CD4-positive, alpha-beta memory T cell (primary cell): ENCODE results near the gene RRP8. TPM values are rescaled to one million over a fixed set of nuclear protein-coding genes. Genes with fewer than 3 reads are reported as not detected.

ENCODE experiments used
- CTCF ChIA-PET: fragments of 350-600 bp; sonication (Branson Sonifier 250); formaldehyde crosslinking; loops from one replicate; lab custom pipeline; 2021; ENCODE audit warnings: inconsistent platforms; ENCODE audit not compliant: partially characterized antibody; lab: Charles Lee
- POLR2A ChIA-PET: fragments of 350-600 bp; sonication (Branson Sonifier 250); formaldehyde crosslinking; loops from one replicate; lab custom pipeline; 2021; ENCODE audit not compliant: partially characterized antibody; lab: Charles Lee
- DNase-seq, 5 donors: peaks; one replicate each; pipeline versions ENCODE4 v3.0.0 to v3.0.0-alpha.2; 2020 to 2022; ENCODE audit warnings: mixed read lengths in 1 of 5
- H3K27ac ChIP-seq: one replicate; pipeline ENCODE4 v1.7.0; 2013; ENCODE audit warnings: low read depth, low read length
- H3K27me3 ChIP-seq: 2 replicates; pipeline ENCODE4 v1.7.0; 2013; ENCODE audit warnings: mild to moderate bottlenecking, low read length, moderate library complexity; ENCODE audit not compliant: insufficient read depth
- H3K36me3 ChIP-seq: 2 replicates; pipeline ENCODE4 v1.7.0; 2013; ENCODE audit warnings: mild to moderate bottlenecking, low read length, moderate library complexity; ENCODE audit not compliant: insufficient read depth
- H3K4me1 ChIP-seq: 2 replicates; pipeline ENCODE4 v1.7.0; 2013; ENCODE audit warnings: mild to moderate bottlenecking, low read length, moderate library complexity; ENCODE audit not compliant: insufficient read depth
- H3K4me3 ChIP-seq, 2 donors: one replicate each; pipeline ENCODE4 v1.7.0; 2013; ENCODE audit warnings: low read length in 2 of 2, mild to moderate bottlenecking in 1 of 2
- H3K9me3 ChIP-seq, 2 donors: one replicate each; pipeline ENCODE4 v1.7.0; 2013; ENCODE audit warnings: low read length in 2 of 2, control low read depth in 1 of 2; ENCODE audit not compliant: control insufficient read depth in 1 of 2
- H3K27ac Mint-ChIP-seq, 7 donors: one replicate each; pipeline ENCODE4 v1.8.0; 2020 to 2021; ENCODE audit warnings: mixed read lengths in 7 of 7, mild to moderate bottlenecking in 6 of 7, inconsistent platforms in 3 of 7, moderate library complexity in 3 of 7
- H3K27me3 Mint-ChIP-seq, 2 donors: one replicate each; pipeline ENCODE4 v1.8.0; 2020 to 2021; ENCODE audit warnings: mixed read lengths in 2 of 2
- H3K36me3 Mint-ChIP-seq, 2 donors: one replicate each; pipeline ENCODE4 v1.8.0; 2020 to 2021; ENCODE audit warnings: mixed read lengths in 2 of 2, inconsistent platforms in 1 of 2, mild to moderate bottlenecking in 1 of 2
- H3K4me1 Mint-ChIP-seq, 4 donors: one replicate each; pipeline ENCODE4 v1.8.0; 2020 to 2021; ENCODE audit warnings: mixed read lengths in 4 of 4, mild to moderate bottlenecking in 1 of 4
- H3K4me3 Mint-ChIP-seq, 8 donors: one replicate each; pipeline ENCODE4 v1.8.0; 2020 to 2021; ENCODE audit warnings: mixed read lengths in 8 of 8, mild to moderate bottlenecking in 7 of 8, moderate library complexity in 6 of 8, inconsistent platforms in 3 of 8
- H3K9me3 Mint-ChIP-seq, 8 donors: one replicate each; pipeline ENCODE4 v1.8.0; 2020 to 2021; ENCODE audit warnings: mixed read lengths in 8 of 8, mild to moderate bottlenecking in 5 of 8, inconsistent platforms in 3 of 8, moderate library complexity in 1 of 8
- intact Hi-C: fragments of 100-400 bp; cut with micrococcal nuclease; formaldehyde crosslinking; loops from one replicate; pipeline ENCODE4 v1.15.1; 2023
- polyA plus RNA-seq, 2 donors: library from polyadenylated mRNA; unstranded; fragments of 300-500 nt; fragmentation: Illumina TruSeq; gene quantifications; one replicate each; pipeline ENCODE4 v1.2.3, GENCODE V29; 2021
- total RNA-seq, 2 experiments: library from RNA; stranded (reverse); gene quantifications; one replicate each; pipeline ENCODE4 v1.2.3, GENCODE V29; 2021

Gene RRP8
- total and polyA plus RNA-seq, 4 experiments from 2014 or later = 19.5 to 36.0 (median 29.2) TPM

- Histone ChIP-seq H3K9me3 (no peaks in the 10 kb centered on the region), H3K36me3 (peaks cover 39% of the 10 kb centered on the region), H3K4me1 (peaks cover 8% of the 10 kb centered on the region), H3K27ac (no peak overlapping the region), H3K27me3 (no peaks in the 10 kb centered on the region), H3K4me3 (no peak overlapping the region)
- Mint-ChIP-seq H3K36me3 (peaks cover 46 to 72% of the 10 kb centered on the region in 2 donors), H3K27ac (peak overlapping the region in 2 of 7 donors; percentile 11 to 57), H3K4me1 (peaks cover 25 to 47% (median 35%) of the 10 kb centered on the region in 4 donors), H3K4me3 (no peak overlapping the region), H3K27me3 (no peaks in the 10 kb centered on the region), H3K9me3 (no peaks in the 10 kb centered on the region)
- ChIA-PET CTCF (interaction anchor here (0.9 to 1.3 kb wide), 3 partner anchors 8 to 87 kb away, joined by 3 to 4 read pairs (median 4); partner anchors contain the start of genes ILK and MRPL17), POLR2A (interaction anchor here (1.0 to 2.0 kb wide), 3 partner anchors 16 to 87 kb away, joined by 3 to 7 read pairs (median 6); partner anchors contain the start of genes MRPL17, TAF10 and TPP1)
- intact Hi-C loops = no loop called here
- no peak for DNase-seq
These were observed 7.1 kb downstream of the RRP8 start for GRCh38 chr11:6596239-6596877.

- H3K36me3 Mint-ChIP-seq = peaks cover 39 to 62% of the 10 kb centered on the region in 2 donors
- DNase-seq = no peak
- H3K27me3 Mint-ChIP-seq = no peaks in the 10 kb centered on the region
- intact Hi-C loops = no loop called here
- no peak overlapping the region for H3K27ac ChIP-seq
- H3K27me3 ChIP-seq = no peaks in the 10 kb centered on the region
- peaks cover 18% of the 10 kb centered on the region for H3K36me3 ChIP-seq
- H3K9me3 ChIP-seq = no peaks in the 10 kb centered on the region
- H3K4me1 Mint-ChIP-seq = peaks cover 24 to 42% (median 30%) of the 10 kb centered on the region in 4 donors
- peak overlapping the region in 3 of 7 donors; percentile 14 to 70 (median 63) for H3K27ac Mint-ChIP-seq
- ChIA-PET CTCF (interaction anchor here (1.1 to 1.8 kb wide), 4 partner anchors 10 to 88 kb away, joined by 3 to 5 read pairs (median 4); partner anchors contain the start of genes MRPL17 and TPP1), POLR2A (interaction anchor here (0.9 to 2.4 kb wide), 5 partner anchors 10 to 89 kb away, joined by 3 to 9 read pairs (median 6); partner anchors contain the start of genes MRPL17, TAF10 and TPP1)
- no peak overlapping the region for H3K4me3 Mint-ChIP-seq
- H3K9me3 Mint-ChIP-seq = no peaks in the 10 kb centered on the region
- H3K4me1 ChIP-seq = peaks cover 4% of the 10 kb centered on the region
- H3K4me3 ChIP-seq = no peak overlapping the region
These were observed 9.2 kb downstream of the RRP8 start for GRCh38 chr11:6594142-6594768.

- peaks cover 33 to 36% of the 10 kb centered on the region in 2 donors for H3K36me3 Mint-ChIP-seq
- no peak overlapping the region for H3K27ac ChIP-seq
- peaks cover 0 to 21% (median 20%) of the 10 kb centered on the region in 8 donors for H3K9me3 Mint-ChIP-seq
- ChIA-PET CTCF (interaction anchor here (0.9 kb wide), 1 partner anchor 118 kb away, joined by 3 read pairs; no protein-coding TSS in a partner anchor), POLR2A (no interaction called here)
- no peaks in the 10 kb centered on the region for H3K4me1 ChIP-seq
- no peaks in the 10 kb centered on the region for H3K36me3 ChIP-seq
- H3K9me3 ChIP-seq = peaks cover 0 to 9% of the 10 kb centered on the region in 2 donors
- no peak for DNase-seq
- H3K27me3 Mint-ChIP-seq = no peaks in the 10 kb centered on the region
- no peak overlapping the region for H3K4me3 Mint-ChIP-seq
- H3K4me1 Mint-ChIP-seq = peaks cover 0 to 4% (median 1%) of the 10 kb centered on the region in 4 donors
- intact Hi-C loops = no loop called here
- no peak overlapping the region for H3K27ac Mint-ChIP-seq
- H3K27me3 ChIP-seq = no peaks in the 10 kb centered on the region
- H3K4me3 ChIP-seq = no peak overlapping the region
These were observed 15.4 kb downstream of the RRP8 start for GRCh38 chr11:6588018-6588417.

- no peak overlapping the region for H3K27ac Mint-ChIP-seq
- Histone ChIP-seq H3K27me3 (no peaks in the 10 kb centered on the region), H3K4me3 (no peak overlapping the region), H3K9me3 (peaks cover 0 to 10% of the 10 kb centered on the region in 2 donors), H3K4me1 (no peaks in the 10 kb centered on the region), H3K27ac (no peak overlapping the region), H3K36me3 (no peaks in the 10 kb centered on the region)
- ChIA-PET CTCF (interaction anchor here (0.5 to 1.1 kb wide), 4 partner anchors 63 to 239 kb away, joined by 3 read pairs; no protein-coding TSS in a partner anchor), POLR2A (interaction anchor here (1.0 kb wide), 1 partner anchor 24 kb away, joined by 3 read pairs; the partner anchor contains the start of gene TAF10)
- intact Hi-C loops = no loop called here
- DNase-seq = no peak
- H3K36me3 Mint-ChIP-seq = peaks cover 37 to 40% of the 10 kb centered on the region in 2 donors
- H3K4me1 Mint-ChIP-seq = peaks cover 0 to 2% (median 0%) of the 10 kb centered on the region in 4 donors
- H3K4me3 Mint-ChIP-seq = no peak overlapping the region
- no peaks in the 10 kb centered on the region for H3K27me3 Mint-ChIP-seq
- H3K9me3 Mint-ChIP-seq = peaks cover 0 to 27% (median 24%) of the 10 kb centered on the region in 8 donors
These were observed 16.0 kb downstream of the RRP8 start for GRCh38 chr11:6587360-6587953.

GRCh38 chr11:6586434-6587359, 16.7 kb downstream of the RRP8 start:
- Histone ChIP-seq H3K4me1 (no peaks in the 10 kb centered on the region), H3K36me3 (no peaks in the 10 kb centered on the region), H3K9me3 (peaks cover 0 to 10% of the 10 kb centered on the region in 2 donors), H3K27ac (no peak overlapping the region), H3K4me3 (no peak overlapping the region), H3K27me3 (no peaks in the 10 kb centered on the region)
- Mint-ChIP-seq H3K4me1 (peaks cover 0 to 2% (median 0%) of the 10 kb centered on the region in 4 donors), H3K27me3 (no peaks in the 10 kb centered on the region), H3K27ac (no peak overlapping the region), H3K9me3 (peaks cover 2 to 32% (median 26%) of the 10 kb centered on the region in 8 donors), H3K4me3 (no peak overlapping the region), H3K36me3 (peaks cover 40 to 43% of the 10 kb centered on the region in 2 donors)
- ChIA-PET CTCF (interaction anchor here (0.5 to 1.1 kb wide), 4 partner anchors 62 to 240 kb away, joined by 3 read pairs; no protein-coding TSS in a partner anchor), POLR2A (interaction anchor here (1.0 kb wide), 1 partner anchor 25 kb away, joined by 3 read pairs; the partner anchor contains the start of gene TAF10)
- DNase-seq = no peak
- intact Hi-C loops = no loop called here

GRCh38 chr11:6584528-6584927, 18.9 kb downstream of the RRP8 start:
- DNase-seq = no peak
- Histone ChIP-seq H3K27me3 (no peaks in the 10 kb centered on the region), H3K27ac (no peak overlapping the region), H3K4me1 (no peaks in the 10 kb centered on the region), H3K36me3 (no peaks in the 10 kb centered on the region), H3K4me3 (no peak overlapping the region), H3K9me3 (peaks cover 0 to 10% of the 10 kb centered on the region in 2 donors)
- Mint-ChIP-seq H3K27me3 (no peaks in the 10 kb centered on the region), H3K9me3 (peaks cover 2 to 32% (median 26%) of the 10 kb centered on the region in 8 donors), H3K36me3 (peaks cover 42 to 44% of the 10 kb centered on the region in 2 donors), H3K27ac (no peak overlapping the region), H3K4me1 (peaks cover 0 to 2% (median 0%) of the 10 kb centered on the region in 4 donors), H3K4me3 (no peak overlapping the region)
- intact Hi-C loops = no loop called here
- CTCF ChIA-PET = interaction anchor here (1.4 kb wide), 1 partner anchor 34 kb away, joined by 3 read pairs; no protein-coding TSS in a partner anchor
- POLR2A ChIA-PET = no interaction called here
